Activated CD8-positive, alpha-beta T cell treated with anti-CD3 and anti-CD28 coated beads, Interleukin-2, amount 10 ng/mL, durations not matched to agents 7 days and 5 days (primary cell): Measurements from ENCODE around the gene NELL1. TPM values are rescaled to one million over a fixed set of nuclear protein-coding genes. Genes with fewer than 3 reads are reported as not detected.

ENCODE experiments used
- ATAC-seq: fragments of 150-1000 bp; cut with Tn5 transposase; one replicate; pipeline ENCODE4 v1.10.0; 2021; ENCODE audit warnings: moderate library complexity
- CTCF ChIA-PET: fragments of 350-600 bp; sonication (Branson Sonifier 250); formaldehyde crosslinking; loops from one replicate; lab custom pipeline; 2021; ENCODE audit warnings: antibody characterized with exemption; lab: Charles Lee
- POLR2A ChIA-PET: fragments of 350-600 bp; sonication (Branson Sonifier 250); formaldehyde crosslinking; loops from one replicate; lab custom pipeline; 2021; ENCODE audit warnings: antibody characterized with exemption; lab: Charles Lee
- DNase-seq: peaks from one replicate; pipeline ENCODE4 v3.0.0-alpha.2; 2020
- H3K27ac Mint-ChIP-seq: one replicate; pipeline ENCODE4 v1.8.0; 2021; ENCODE audit warnings: mild to moderate bottlenecking, mixed read lengths
- H3K27me3 Mint-ChIP-seq: one replicate; pipeline ENCODE4 v1.8.0; 2021; ENCODE audit warnings: low read depth, mixed read lengths
- H3K36me3 Mint-ChIP-seq: one replicate; pipeline ENCODE4 v1.8.0; 2021; ENCODE audit warnings: low read depth, mixed read lengths
- H3K4me1 Mint-ChIP-seq: one replicate; pipeline ENCODE4 v1.8.0; 2021; ENCODE audit warnings: low read depth, mixed read lengths
- H3K4me3 Mint-ChIP-seq: one replicate; pipeline ENCODE4 v1.8.0; 2021; ENCODE audit warnings: mild to moderate bottlenecking, mixed read lengths
- H3K9me3 Mint-ChIP-seq: one replicate; pipeline ENCODE4 v1.8.0; 2022; ENCODE audit warnings: mixed read lengths; ENCODE audit not compliant: insufficient read depth
- total RNA-seq, 2 experiments: library from RNA; stranded (reverse); gene quantifications; one replicate each; pipeline ENCODE4 v1.2.3, GENCODE V29; 2021

NELL1 gene
- total RNA-seq, 2 experiments from 2014 or later, result not detected

DNA sequence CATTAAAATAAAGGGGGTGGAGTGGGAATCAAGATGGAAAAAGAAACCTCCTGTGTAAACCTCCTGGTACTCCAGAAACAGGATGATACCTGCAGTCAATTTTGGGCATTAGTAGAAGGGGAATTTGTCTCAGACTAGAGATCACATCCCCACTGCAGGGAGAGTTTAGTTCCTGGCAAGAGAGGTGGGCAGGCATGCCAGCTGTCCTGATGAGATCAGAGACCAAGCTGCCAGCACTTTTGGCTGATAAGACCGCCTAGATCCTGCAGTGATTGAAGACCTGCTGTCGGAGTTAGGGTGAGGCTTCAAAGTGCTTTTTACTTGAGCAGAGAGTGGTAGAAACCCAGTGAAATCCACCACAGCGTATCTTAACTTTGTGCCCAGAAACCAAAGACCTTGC, 29.7 kb upstream of the NELL1 start:
- Mint-ChIP-seq H3K36me3 (no peaks in the 10 kb centered on the region), H3K4me1 (no peaks in the 10 kb centered on the region), H3K4me3 (no peak overlapping the region), H3K9me3 (no peaks in the 10 kb centered on the region), H3K27me3 (peaks cover 10% of the 10 kb centered on the region), H3K27ac (no peak overlapping the region)
- ATAC-seq, result no peak
- ChIA-PET CTCF (interaction anchor here (2.0 kb wide), 1 partner anchor 8 kb away, joined by 9 read pairs; no protein-coding TSS in a partner anchor), POLR2A (no interaction called here)
- no peak for DNase-seq

DNA sequence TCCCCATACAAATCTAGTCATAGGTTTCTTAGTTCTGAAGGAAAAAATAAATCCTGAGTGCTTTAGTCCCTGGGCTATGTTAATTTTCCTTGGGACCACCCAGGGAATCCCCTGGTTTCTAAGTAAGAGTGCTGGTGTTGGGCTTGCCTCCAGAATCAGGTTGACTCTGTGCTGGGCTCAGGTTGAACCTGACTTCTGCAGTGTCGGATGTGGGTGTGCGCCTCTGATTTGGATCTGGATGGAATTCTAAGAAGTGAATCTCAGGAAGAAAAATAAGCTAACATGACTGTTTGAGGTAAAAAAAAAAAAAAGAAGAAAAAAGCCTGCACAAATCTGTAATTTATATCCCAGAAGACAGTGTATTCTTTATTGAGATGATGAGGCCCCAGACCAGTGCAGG, 29.0 kb upstream of the NELL1 start:
- H3K36me3 Mint-ChIP-seq, result no peaks in the 10 kb centered on the region
- H3K4me3 Mint-ChIP-seq, result no peak overlapping the region
- ATAC-seq, result no peak
- DNase-seq, result no peak
- no peaks in the 10 kb centered on the region for H3K4me1 Mint-ChIP-seq
- ChIA-PET CTCF (no interaction called here), POLR2A (no interaction called here)
- peaks cover 10% of the 10 kb centered on the region for H3K27me3 Mint-ChIP-seq
- no peaks in the 10 kb centered on the region for H3K9me3 Mint-ChIP-seq
- no peak overlapping the region for H3K27ac Mint-ChIP-seq

DNA sequence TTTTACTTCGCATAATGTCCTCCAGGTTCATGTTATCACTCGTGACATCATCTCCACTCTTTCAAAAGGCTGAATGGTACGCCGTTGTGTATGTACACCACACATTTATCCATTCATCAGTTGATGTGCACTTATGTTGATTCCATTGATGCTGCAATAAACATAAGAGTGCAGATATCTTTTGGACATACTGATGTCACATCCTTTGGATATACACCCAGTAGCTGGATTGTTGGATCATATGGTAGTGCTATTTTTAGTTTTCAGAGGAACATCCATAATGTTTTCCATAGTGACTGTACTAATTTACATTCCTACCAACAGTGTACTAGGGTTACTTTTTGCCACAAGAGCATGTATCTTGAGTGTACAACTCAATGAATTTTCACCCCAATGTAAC, 25.0 kb upstream of the NELL1 start:
- CTCF ChIA-PET, result no interaction called here
- H3K36me3 Mint-ChIP-seq, result no peaks in the 10 kb centered on the region

DNA sequence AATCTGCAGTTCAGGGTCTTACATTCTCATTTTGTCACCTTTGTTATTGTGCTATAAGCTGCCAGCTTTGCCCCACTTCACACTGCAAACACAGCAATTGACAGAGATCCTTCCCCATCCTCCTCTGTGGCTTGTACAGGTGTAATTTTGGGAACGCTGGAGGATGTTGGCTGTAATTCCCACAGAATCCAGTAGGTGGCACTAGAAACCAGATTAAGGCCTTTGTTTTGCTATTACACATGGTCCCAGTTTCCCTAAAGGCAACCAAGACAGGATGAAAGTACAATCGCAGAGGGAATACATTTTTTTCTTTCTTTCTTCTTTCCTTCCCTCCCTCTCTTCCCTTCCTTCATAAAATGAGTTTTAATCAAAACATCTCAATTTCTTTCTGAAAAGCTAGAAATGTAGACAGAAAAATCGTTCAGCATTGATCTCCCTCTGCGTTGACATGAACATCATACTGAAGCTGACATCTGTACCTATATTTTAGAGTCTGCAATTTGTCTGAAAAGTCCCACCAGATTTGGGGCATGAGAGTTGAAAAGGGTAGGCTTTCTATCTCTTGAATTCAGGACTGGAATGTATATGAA, 21.3 kb upstream of the NELL1 start:
- no peaks in the 10 kb centered on the region for H3K36me3 Mint-ChIP-seq
- no peaks in the 10 kb centered on the region for H3K9me3 Mint-ChIP-seq
- H3K27me3 Mint-ChIP-seq, result no peaks in the 10 kb centered on the region
- POLR2A ChIA-PET, result no interaction called here
- CTCF ChIA-PET, result interaction anchor here (0.6 to 3.7 kb wide), 11 partner anchors 9 to 1656 kb away, joined by 3 to 24 read pairs (median 3); no protein-coding TSS in a partner anchor
- DNase-seq, result peak; percentile 51
- no peak for ATAC-seq
- no peak overlapping the region for H3K27ac Mint-ChIP-seq
- H3K4me1 Mint-ChIP-seq, result no peaks in the 10 kb centered on the region
- no peak overlapping the region for H3K4me3 Mint-ChIP-seq

More for the DNA sequence above, 25.0 kb upstream of the NELL1 start:
- no peak overlapping the region for H3K4me3 Mint-ChIP-seq
- H3K27me3 Mint-ChIP-seq, result peaks cover 10% of the 10 kb centered on the region
- H3K27ac Mint-ChIP-seq, result no peak overlapping the region
- no peaks in the 10 kb centered on the region for H3K9me3 Mint-ChIP-seq
- ATAC-seq, result no peak
- POLR2A ChIA-PET, result no interaction called here
- DNase-seq, result no peak
- H3K4me1 Mint-ChIP-seq, result no peaks in the 10 kb centered on the region

DNA sequence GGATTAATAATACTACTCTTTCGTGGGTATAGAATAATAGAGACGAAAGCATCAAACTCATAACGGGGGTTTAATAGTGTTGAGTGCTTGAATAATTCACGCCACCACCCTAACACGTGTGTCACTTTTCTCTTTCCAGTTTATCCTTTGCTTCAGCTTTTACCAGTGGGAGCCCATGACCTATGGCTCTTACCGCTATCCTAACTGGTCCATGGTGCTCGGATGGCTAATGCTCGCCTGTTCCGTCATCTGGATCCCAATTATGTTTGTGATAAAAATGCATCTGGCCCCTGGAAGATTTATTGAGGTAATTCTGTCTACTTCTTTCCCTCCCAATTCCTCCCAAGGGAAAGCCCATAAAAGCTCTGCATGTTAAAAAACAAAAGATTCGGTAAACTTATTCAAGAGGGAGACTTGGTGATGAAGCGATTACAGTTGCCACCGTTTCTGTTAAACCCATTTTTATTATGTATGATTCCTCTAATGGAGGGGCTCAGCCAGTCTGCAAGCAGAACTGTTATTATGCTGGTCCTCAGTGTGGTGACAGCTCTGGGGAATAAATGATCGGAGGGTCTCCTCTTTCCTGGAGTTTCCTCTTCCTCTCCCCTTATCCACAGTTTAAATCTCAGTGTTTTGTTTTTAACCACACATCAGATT, 17.1 kb upstream of the NELL1 start:
- Mint-ChIP-seq H3K4me3 (no peak overlapping the region), H3K27ac (no peak overlapping the region), H3K4me1 (no peaks in the 10 kb centered on the region), H3K9me3 (no peaks in the 10 kb centered on the region), H3K36me3 (no peaks in the 10 kb centered on the region), H3K27me3 (peaks cover 3% of the 10 kb centered on the region)
- ATAC-seq (no peak), DNase-seq (no peak)
- ChIA-PET CTCF (interaction anchor here (0.7 to 1.3 kb wide), 2 partner anchors 10 to 20 kb away, joined by 4 to 5 read pairs; no protein-coding TSS in a partner anchor), POLR2A (no interaction called here)

DNA sequence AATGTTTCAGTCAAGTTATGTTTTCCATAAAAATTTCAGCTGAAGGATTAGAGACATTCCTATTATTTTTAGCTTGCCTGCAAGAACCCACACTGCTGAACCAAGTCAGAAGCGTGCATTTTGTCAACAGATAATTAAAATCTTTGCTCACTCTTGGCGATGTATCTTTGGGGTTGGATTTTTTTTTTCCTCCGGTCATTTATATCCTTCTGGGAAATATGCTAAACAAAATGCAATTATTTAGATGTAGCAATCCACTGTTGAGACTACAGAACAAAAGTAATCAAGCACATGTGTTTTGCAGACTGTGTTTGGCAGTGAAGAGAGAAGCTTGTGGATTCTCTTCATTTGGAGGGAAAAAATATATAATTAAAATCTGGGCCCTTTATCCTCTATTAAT, 15.3 kb upstream of the NELL1 start:
- H3K9me3 Mint-ChIP-seq, result no peaks in the 10 kb centered on the region
- POLR2A ChIA-PET, result no interaction called here
- no peaks in the 10 kb centered on the region for H3K4me1 Mint-ChIP-seq
- DNase-seq, result no peak
- H3K27me3 Mint-ChIP-seq, result peaks cover 5% of the 10 kb centered on the region
- H3K27ac Mint-ChIP-seq, result no peak overlapping the region
- CTCF ChIA-PET, result no interaction called here
- no peaks in the 10 kb centered on the region for H3K36me3 Mint-ChIP-seq
- no peak for ATAC-seq
- no peak overlapping the region for H3K4me3 Mint-ChIP-seq

DNA sequence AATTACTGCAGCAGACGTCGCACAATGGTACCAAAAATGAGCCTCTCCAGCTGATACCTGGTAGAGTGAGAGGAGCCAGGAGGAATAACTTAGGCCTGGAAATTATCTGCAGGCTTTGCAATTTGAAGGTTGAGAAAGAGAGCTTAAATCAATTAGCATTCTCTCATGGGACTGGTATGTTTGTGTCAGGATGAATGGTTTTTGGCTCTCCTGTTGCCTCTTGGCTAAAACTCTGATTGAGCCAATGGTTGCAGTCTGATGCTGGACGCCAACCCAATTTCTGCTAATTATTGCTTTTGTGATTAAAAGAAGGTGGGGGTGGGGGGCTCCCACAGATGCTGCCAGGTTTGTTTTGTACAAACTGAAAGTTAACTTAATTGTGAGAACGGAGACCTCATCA, 12.5 kb upstream of the NELL1 start:
- no peak overlapping the region for H3K4me3 Mint-ChIP-seq
- ChIA-PET CTCF (interaction anchor here (1.6 kb wide), 1 partner anchor 9 kb away, joined by 4 read pairs; no protein-coding TSS in a partner anchor), POLR2A (no interaction called here)
- H3K9me3 Mint-ChIP-seq, result no peaks in the 10 kb centered on the region
- peaks cover 5% of the 10 kb centered on the region for H3K27me3 Mint-ChIP-seq
- H3K27ac Mint-ChIP-seq, result no peak overlapping the region
- H3K4me1 Mint-ChIP-seq, result no peaks in the 10 kb centered on the region
- DNase-seq, result no peak
- ATAC-seq, result no peak
- no peaks in the 10 kb centered on the region for H3K36me3 Mint-ChIP-seq

DNA sequence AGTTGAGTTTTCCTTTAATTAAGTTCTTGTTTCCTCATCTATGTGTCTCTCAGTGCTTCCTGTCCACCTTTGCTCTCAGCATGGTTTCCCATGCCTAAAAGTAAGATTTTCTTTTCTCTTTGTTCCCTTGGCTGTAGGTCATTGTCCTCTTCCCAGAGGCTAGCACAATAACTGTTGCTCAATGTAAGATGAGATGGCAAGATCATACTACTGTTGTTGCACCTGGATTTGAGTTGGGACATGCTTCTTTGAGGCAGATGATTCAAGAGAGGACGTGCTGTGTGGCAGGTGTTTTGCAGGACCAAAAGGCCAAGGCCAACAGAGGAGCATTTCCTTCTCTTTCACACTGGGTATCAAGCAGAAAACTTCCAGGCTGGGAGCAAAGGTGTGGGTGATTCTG, 11.3 kb upstream of the NELL1 start:
- ATAC-seq (no peak), DNase-seq (no peak)
- Mint-ChIP-seq H3K27me3 (peaks cover 5% of the 10 kb centered on the region), H3K27ac (no peak overlapping the region), H3K4me3 (no peak overlapping the region), H3K9me3 (no peaks in the 10 kb centered on the region), H3K36me3 (no peaks in the 10 kb centered on the region), H3K4me1 (no peaks in the 10 kb centered on the region)
- ChIA-PET POLR2A (no interaction called here), CTCF (no interaction called here)

DNA sequence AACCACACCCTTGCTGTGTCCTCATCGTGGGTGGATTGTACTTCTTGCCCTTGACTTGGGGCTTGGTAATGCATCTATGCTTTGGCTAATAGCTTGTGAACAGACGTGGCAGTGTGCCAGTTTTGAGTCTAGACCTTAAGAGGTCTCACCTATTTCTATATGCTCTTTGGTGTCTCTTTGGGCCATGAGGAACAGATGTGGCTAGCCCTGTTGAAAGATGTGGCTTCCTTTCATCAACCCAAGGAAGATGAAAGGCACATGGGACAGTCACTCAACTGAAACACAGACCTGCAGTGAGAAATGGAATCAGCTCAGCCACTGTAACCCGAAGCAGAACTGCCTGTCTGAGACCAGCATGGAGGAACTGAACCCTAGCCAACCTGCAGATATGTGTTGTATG, 7.9 kb upstream of the NELL1 start:
- POLR2A ChIA-PET, result no interaction called here
- Mint-ChIP-seq H3K27me3 (peaks cover 14% of the 10 kb centered on the region), H3K4me1 (no peaks in the 10 kb centered on the region), H3K36me3 (no peaks in the 10 kb centered on the region), H3K27ac (no peak overlapping the region), H3K4me3 (no peak overlapping the region), H3K9me3 (no peaks in the 10 kb centered on the region)
- CTCF ChIA-PET, result no interaction called here
- DNase-seq (no peak), ATAC-seq (no peak)

DNA sequence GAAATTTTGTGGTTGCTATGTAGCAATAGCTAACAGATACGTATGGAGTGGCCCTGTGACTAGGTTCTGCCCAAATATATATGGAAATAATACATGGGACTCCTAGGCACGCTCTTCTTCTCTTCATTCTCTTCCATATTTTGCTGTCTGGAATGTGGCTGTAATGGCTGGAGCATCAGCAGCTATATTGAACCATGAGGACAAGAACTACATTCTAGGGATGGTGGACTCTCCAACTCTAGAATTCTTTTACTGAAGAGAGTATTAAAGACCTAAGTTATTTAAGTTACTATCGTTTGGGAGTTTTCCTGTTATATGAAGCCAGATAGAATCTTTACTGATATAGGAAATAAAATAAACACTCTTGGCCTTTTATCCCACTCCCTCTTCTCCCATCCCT, 7.5 kb upstream of the NELL1 start:
- H3K4me1 Mint-ChIP-seq, result no peaks in the 10 kb centered on the region
- no peaks in the 10 kb centered on the region for H3K36me3 Mint-ChIP-seq
- H3K27me3 Mint-ChIP-seq, result peaks cover 14% of the 10 kb centered on the region
- DNase-seq (no peak), ATAC-seq (no peak)
- no peak overlapping the region for H3K27ac Mint-ChIP-seq
- H3K9me3 Mint-ChIP-seq, result no peaks in the 10 kb centered on the region
- ChIA-PET CTCF (no interaction called here), POLR2A (no interaction called here)
- H3K4me3 Mint-ChIP-seq, result no peak overlapping the region

DNA sequence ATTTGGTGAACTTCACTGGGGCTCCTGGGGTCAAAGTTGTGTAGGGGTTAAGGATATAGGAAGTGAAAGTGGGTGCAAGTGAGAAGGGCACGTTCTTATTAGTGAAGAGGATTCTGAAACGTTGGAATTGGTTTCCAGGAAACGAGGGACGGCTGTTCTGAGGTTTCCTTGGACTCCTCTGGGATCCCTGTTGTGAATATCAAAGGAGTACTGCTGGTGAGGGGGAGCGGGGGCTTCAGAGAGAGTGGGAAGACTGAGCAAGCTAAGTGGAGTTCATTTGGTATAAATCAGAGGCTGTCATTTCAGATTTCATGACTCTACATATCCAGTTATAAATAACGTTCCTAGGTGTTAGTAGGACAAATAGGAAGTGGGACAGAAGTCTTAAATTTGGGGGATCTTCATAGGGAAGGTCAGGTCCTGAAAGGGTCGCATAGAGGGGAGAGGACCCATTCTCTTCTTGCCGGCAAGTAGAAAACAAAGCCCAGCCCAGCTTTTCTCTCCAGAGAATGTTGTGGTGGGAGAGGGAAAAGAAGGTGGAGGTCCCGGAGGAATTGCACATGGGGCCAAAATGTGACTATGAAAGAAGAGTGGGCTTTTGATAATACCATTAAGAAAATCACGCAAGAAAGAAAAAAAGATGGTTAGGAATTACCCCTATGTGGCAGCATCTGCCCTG, 1.1 kb upstream of the NELL1 start:
- ATAC-seq (no peak), DNase-seq (no peak)
- H3K27me3 Mint-ChIP-seq, result peaks cover 56% of the 10 kb centered on the region
- H3K4me3 Mint-ChIP-seq, result no peak overlapping the region
- no peak overlapping the region for H3K27ac Mint-ChIP-seq
- no peaks in the 10 kb centered on the region for H3K9me3 Mint-ChIP-seq
- H3K4me1 Mint-ChIP-seq, result peaks cover 14% of the 10 kb centered on the region
- POLR2A ChIA-PET, result no interaction called here
- CTCF ChIA-PET, result interaction anchor here (1.8 kb wide), 1 partner anchor 20 kb away, joined by 5 read pairs; no protein-coding TSS in a partner anchor
- no peaks in the 10 kb centered on the region for H3K36me3 Mint-ChIP-seq
